22Rv1 (cell line): ENCODE results near the gene NOX3.

Experiments
- ZFX ChIP-seq: fragments of 450-650 bp; IDR thresholded peaks from 2 replicates; pipeline ENCODE4 v1.6.1; 2017; ENCODE audit warnings: antibody characterized with exemption, borderline replicate concordance
- TF ChIP-seq, protein P1 (sequence below): fragments of 450-650 bp; IDR thresholded peaks from 2 replicates; pipeline ENCODE4 v1.5.1; 2017; ENCODE audit warnings: mild to moderate bottlenecking

GRCh38 chr6:155380666-155381332 lies 74.8 kb downstream of the NOX3 start:
- TF ChIP-seq, protein P1, sequence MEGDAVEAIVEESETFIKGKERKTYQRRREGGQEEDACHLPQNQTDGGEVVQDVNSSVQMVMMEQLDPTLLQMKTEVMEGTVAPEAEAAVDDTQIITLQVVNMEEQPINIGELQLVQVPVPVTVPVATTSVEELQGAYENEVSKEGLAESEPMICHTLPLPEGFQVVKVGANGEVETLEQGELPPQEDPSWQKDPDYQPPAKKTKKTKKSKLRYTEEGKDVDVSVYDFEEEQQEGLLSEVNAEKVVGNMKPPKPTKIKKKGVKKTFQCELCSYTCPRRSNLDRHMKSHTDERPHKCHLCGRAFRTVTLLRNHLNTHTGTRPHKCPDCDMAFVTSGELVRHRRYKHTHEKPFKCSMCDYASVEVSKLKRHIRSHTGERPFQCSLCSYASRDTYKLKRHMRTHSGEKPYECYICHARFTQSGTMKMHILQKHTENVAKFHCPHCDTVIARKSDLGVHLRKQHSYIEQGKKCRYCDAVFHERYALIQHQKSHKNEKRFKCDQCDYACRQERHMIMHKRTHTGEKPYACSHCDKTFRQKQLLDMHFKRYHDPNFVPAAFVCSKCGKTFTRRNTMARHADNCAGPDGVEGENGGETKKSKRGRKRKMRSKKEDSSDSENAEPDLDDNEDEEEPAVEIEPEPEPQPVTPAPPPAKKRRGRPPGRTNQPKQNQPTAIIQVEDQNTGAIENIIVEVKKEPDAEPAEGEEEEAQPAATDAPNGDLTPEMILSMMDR = no peak
- TF ChIP-seq ZFX = no peak
